ENCODE results near the gene PACRG. TPM values are rescaled to one million over a fixed set of nuclear protein-coding genes. Genes with fewer than 3 reads are reported as not detected.

Gene PACRG
- polyA plus RNA-seq, 2 of the 4 experiments (the other 2 are of a cell fraction), result 0.14 to 0.30 TPM

DNA sequence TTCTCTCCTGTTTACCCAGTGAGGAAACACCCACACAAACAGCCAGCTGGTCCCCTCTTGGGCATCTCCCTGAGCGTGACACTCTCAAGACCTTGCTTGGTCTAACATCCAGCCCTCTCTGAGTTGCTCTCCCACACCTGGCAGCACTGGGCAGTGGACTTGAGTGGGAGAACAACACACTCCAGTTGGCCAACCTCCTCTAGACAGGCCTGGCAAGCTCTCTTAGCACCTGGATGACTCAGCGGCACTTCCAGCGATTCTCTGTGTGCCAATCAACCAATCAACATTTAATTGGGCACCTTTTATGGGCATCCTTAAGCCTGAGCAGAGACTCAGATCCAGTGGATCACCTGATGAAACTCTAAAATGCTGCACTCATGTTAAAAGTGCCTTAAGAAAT lies 610.2 kb downstream of the PACRG start (continued):
- TF ChIP-seq, protein P1, sequence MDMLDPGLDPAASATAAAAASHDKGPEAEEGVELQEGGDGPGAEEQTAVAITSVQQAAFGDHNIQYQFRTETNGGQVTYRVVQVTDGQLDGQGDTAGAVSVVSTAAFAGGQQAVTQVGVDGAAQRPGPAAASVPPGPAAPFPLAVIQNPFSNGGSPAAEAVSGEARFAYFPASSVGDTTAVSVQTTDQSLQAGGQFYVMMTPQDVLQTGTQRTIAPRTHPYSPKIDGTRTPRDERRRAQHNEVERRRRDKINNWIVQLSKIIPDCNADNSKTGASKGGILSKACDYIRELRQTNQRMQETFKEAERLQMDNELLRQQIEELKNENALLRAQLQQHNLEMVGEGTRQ (IDR thresholded peaks at IDR 0.05), result no peak
- TF ChIP-seq CBX8 (IDR thresholded peaks at IDR 0.05) (no peak), JUN (IDR thresholded peaks at IDR 0.05) (no peak)

DNA sequence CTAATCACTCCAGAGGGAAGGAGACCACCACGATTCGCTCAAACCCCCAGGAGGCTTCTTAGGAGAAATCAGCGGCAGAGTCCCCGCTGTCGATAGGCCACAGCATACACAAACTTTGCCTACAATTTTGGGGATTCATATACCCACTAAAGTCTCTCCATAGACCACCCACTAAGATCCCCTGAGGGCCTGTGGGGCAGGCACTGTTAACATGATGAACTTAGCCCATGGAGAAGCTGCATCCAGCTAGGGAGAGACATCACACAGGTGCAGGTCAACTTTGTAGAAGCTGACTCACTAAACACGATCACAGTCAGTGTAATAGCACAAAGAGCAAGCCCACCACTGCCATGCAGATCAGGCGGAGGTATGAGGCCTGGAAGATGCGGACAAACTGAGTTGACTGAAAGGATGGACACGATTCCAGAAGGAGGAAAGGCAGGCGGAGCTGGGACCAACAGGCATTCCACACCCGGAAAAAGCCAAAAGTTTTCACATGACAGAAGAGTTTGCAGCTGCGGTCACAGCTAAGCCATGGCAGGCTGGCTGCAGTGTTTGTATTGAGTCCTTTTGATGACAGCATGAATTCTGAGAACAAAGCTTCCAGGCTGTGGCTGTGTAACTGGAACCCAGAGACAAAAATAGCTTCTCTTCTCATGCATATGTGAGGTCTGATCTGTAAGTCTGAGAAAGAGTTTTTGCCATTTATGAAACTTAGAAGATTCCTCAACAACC lies 611.1 kb downstream of the PACRG start:
- ATAC-seq (no peak), DNase-seq (ENCODE audit: low read depth in 1 of 2, low spot score in 1 of 2) (no peak), FAIRE-seq (no peak)
- no peaks in the 10 kb centered on the region for H3K9me3 ChIP-seq
- TF ChIP-seq SREBF2 (IDR thresholded peaks at IDR 0.05), result no peak
- TF ChIP-seq, protein P2, sequence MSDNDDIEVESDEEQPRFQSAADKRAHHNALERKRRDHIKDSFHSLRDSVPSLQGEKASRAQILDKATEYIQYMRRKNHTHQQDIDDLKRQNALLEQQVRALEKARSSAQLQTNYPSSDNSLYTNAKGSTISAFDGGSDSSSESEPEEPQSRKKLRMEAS (IDR thresholded peaks at IDR 0.05), result no peak
- no peak for TF ChIP-seq ZSCAN20 (CRISPR knock-in tag; IDR thresholded peaks at IDR 0.05)
- no peak for TF ChIP-seq TFCP2L1 (CRISPR knock-in tag; IDR thresholded peaks at IDR 0.05)
- TF ChIP-seq, protein P3, sequence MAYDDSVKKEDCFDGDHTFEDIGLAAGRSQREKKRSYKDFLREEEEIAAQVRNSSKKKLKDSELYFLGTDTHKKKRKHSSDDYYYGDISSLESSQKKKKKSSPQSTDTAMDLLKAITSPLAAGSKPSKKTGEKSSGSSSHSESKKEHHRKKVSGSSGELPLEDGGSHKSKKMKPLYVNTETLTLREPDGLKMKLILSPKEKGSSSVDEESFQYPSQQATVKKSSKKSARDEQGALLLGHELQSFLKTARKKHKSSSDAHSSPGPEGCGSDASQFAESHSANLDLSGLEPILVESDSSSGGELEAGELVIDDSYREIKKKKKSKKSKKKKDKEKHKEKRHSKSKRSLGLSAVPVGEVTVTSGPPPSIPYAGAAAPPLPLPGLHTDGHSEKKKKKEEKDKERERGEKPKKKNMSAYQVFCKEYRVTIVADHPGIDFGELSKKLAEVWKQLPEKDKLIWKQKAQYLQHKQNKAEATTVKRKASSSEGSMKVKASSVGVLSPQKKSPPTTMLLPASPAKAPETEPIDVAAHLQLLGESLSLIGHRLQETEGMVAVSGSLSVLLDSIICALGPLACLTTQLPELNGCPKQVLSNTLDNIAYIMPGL (CRISPR knock-in tag; IDR thresholded peaks at IDR 0.05; ENCODE audit: borderline replicate concordance), result no peak
- TF ChIP-seq TP53 (CRISPR knock-in tag; IDR thresholded peaks at IDR 0.05), result no peak
- no peaks in the 10 kb centered on the region for H3K4me1 ChIP-seq
- ChIA-PET POLR2A (no interaction called here), CTCF (interaction anchor here (1.0 kb wide), 1 partner anchor 10 kb away, joined by 3 read pairs; no protein-coding TSS in a partner anchor)
- H3K4me3 ChIP-seq, result no peak overlapping the region
- no peak overlapping the region for H3K27ac ChIP-seq
- 83% methylated on average over 12 of the region's 12 CpGs for WGBS (ENCODE audit: missing lambda C conversion rate)
- H3K4me2 ChIP-seq, result no peak overlapping the region

DNA sequence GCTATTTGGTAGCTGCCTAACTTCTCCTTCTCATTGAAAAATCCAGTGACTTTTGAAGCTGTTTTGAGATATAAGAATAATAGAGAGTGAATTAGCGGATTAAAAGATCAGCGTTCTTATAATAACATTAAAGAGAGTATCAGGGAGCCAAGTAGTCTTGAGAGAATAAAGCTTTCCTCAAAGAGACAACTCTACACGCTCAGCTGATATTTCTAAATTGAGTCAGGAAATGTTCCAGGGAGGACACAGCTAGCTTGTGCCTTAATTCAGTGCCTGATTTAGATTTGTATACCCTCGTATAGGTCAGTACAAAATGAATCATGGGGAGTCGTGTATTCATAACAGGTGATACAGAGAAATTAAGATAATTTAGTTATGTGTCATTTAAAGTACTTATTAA lies 611.7 kb downstream of the PACRG start:
- H3K9me3 ChIP-seq, result no peaks in the 10 kb centered on the region
- 82% methylated on average over 5 of the region's 5 CpGs for WGBS (ENCODE audit: missing lambda C conversion rate)
- H3K4me1 ChIP-seq, result no peaks in the 10 kb centered on the region
- no peak for FAIRE-seq
- H3K4me3 ChIP-seq, result no peak overlapping the region
- TF ChIP-seq POLR2AphosphoS2 (conservative IDR thresholded peaks at IDR 0.05; ENCODE audit: low read length) (no peak), NR3C1 (IDR thresholded peaks at IDR 0.05) (no peak), TFCP2L1 (CRISPR knock-in tag; IDR thresholded peaks at IDR 0.05) (no peak), MAZ (IDR thresholded peaks at IDR 0.05; ENCODE audit: borderline replicate concordance, low read depth, low read length) (no peak), EHF (CRISPR knock-in tag; IDR thresholded peaks at IDR 0.05) (no peak), KDM1A (IDR thresholded peaks at IDR 0.05; ENCODE audit: low read depth) (no peak), RCOR1 (IDR thresholded peaks at IDR 0.05; ENCODE audit: low read depth, low read length) (no peak), RFX5 (IDR thresholded peaks at IDR 0.05) (no peak), CBX8 (IDR thresholded peaks at IDR 0.05) (no peak), PHF8 (IDR thresholded peaks at IDR 0.05; ENCODE audit: borderline replicate concordance, low read depth) (no peak), CHD4 (IDR thresholded peaks at IDR 0.05; ENCODE audit: borderline replicate concordance) (no peak)
- TF ChIP-seq, protein P4, sequence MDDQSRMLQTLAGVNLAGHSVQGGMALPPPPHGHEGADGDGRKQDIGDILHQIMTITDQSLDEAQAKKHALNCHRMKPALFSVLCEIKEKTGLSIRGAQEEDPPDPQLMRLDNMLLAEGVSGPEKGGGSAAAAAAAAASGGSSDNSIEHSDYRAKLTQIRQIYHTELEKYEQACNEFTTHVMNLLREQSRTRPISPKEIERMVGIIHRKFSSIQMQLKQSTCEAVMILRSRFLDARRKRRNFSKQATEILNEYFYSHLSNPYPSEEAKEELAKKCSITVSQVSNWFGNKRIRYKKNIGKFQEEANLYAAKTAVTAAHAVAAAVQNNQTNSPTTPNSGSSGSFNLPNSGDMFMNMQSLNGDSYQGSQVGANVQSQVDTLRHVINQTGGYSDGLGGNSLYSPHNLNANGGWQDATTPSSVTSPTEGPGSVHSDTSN (IDR thresholded peaks at IDR 0.05), result no peak
- TF ChIP-seq, protein P5, sequence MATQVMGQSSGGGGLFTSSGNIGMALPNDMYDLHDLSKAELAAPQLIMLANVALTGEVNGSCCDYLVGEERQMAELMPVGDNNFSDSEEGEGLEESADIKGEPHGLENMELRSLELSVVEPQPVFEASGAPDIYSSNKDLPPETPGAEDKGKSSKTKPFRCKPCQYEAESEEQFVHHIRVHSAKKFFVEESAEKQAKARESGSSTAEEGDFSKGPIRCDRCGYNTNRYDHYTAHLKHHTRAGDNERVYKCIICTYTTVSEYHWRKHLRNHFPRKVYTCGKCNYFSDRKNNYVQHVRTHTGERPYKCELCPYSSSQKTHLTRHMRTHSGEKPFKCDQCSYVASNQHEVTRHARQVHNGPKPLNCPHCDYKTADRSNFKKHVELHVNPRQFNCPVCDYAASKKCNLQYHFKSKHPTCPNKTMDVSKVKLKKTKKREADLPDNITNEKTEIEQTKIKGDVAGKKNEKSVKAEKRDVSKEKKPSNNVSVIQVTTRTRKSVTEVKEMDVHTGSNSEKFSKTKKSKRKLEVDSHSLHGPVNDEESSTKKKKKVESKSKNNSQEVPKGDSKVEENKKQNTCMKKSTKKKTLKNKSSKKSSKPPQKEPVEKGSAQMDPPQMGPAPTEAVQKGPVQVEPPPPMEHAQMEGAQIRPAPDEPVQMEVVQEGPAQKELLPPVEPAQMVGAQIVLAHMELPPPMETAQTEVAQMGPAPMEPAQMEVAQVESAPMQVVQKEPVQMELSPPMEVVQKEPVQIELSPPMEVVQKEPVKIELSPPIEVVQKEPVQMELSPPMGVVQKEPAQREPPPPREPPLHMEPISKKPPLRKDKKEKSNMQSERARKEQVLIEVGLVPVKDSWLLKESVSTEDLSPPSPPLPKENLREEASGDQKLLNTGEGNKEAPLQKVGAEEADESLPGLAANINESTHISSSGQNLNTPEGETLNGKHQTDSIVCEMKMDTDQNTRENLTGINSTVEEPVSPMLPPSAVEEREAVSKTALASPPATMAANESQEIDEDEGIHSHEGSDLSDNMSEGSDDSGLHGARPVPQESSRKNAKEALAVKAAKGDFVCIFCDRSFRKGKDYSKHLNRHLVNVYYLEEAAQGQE (IDR thresholded peaks at IDR 0.05), result no peak
- TF ChIP-seq, protein P2 (IDR thresholded peaks at IDR 0.05), result no peak
- TF ChIP-seq, protein P6, sequence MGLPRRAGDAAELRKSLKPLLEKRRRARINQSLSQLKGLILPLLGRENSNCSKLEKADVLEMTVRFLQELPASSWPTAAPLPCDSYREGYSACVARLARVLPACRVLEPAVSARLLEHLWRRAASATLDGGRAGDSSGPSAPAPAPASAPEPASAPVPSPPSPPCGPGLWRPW (IDR thresholded peaks at IDR 0.05), result no peak
- H3K27ac ChIP-seq, result no peak overlapping the region
- ChIA-PET CTCF (interaction anchor here (1.0 kb wide), 1 partner anchor 9 kb away, joined by 3 read pairs; no protein-coding TSS in a partner anchor), POLR2A (no interaction called here)
- H3K4me2 ChIP-seq, result no peak overlapping the region
- DNase-seq (ENCODE audit: low read depth in 1 of 2, low spot score in 1 of 2), result no peak
- no peak for ATAC-seq
